Ishikawa (cell line): ENCODE measurements around the gene DCAKD.

Source experiments
- EP300 ChIP-seq: IDR thresholded peaks from 2 replicates; pipeline ENCODE4 v1.6.1; 2012; ENCODE audit warnings: borderline replicate concordance
- FOXM1 ChIP-seq: IDR thresholded peaks from 2 replicates; pipeline ENCODE4 v1.6.1; 2012; ENCODE audit warnings: low read depth, borderline replicate concordance
- MAX ChIP-seq: IDR thresholded peaks from 2 replicates; pipeline ENCODE4 v1.6.1; 2012
- NFIC ChIP-seq: IDR thresholded peaks from 2 replicates; pipeline ENCODE4 v1.6.1; 2012
- RAD21 ChIP-seq: IDR thresholded peaks from 2 replicates; pipeline ENCODE4 v1.6.1; 2012; ENCODE audit warnings: low read depth
- REST ChIP-seq: IDR thresholded peaks from 2 replicates; pipeline ENCODE4 v1.6.1; 2012; ENCODE audit warnings: low read depth, mild to moderate bottlenecking
- TCF12 ChIP-seq: IDR thresholded peaks from 2 replicates; pipeline ENCODE4 v1.6.1; 2012; ENCODE audit warnings: low read depth
- USF1 ChIP-seq: IDR thresholded peaks from 2 replicates; pipeline ENCODE4 v1.6.1; 2012
- YY1 ChIP-seq: IDR thresholded peaks from 2 replicates; pipeline ENCODE4 v1.6.1; 2012; ENCODE audit warnings: low read depth

GRCh38 chr17:45060382-45060796 lies 9.0 kb upstream of the DCAKD start:
- TF ChIP-seq REST (no peak), FOXM1 (no peak), MAX (no peak), USF1 (no peak), RAD21 (no peak), EP300 (no peak), YY1 (no peak), NFIC (no peak), TCF12 (no peak)
